Activated CD4-positive, alpha-beta T cell treated with anti-CD3 and anti-CD28 coated beads, Interleukin-2, Interleukin-4, amounts not matched to agents 100 ng/mL and 50 ng/mL, durations not matched to agents 16 hours and 8 hours (primary cell): ENCODE data around the gene PGAP6.
A peak's percentile ranks its signal among the peaks of the same experiment; 100 is the strongest.

Experiments
- DNase-seq: peaks from one replicate; pipeline ENCODE4 v3.0.0-alpha.2; 2020; ENCODE audit warnings: low spot score

PGAP6 gene

GRCh38 chr16:330741-331140 lies 51.0 kb downstream of the PGAP6 start:
- DNase-seq = no peak

GRCh38 chr16:325375-326145 lies 56.2 kb downstream of the PGAP6 start:
- no peak for DNase-seq

- peak; percentile 22 for DNase-seq
These were observed 57.1 kb downstream of the PGAP6 start for GRCh38 chr16:324451-325334.

- DNase-seq = no peak
These were observed 57.7 kb downstream of the PGAP6 start for GRCh38 chr16:324201-324450.

- DNase-seq = no peak
These were observed 59.2 kb downstream of the PGAP6 start for GRCh38 chr16:322476-323143.

- DNase-seq = no peak
These were observed 60.2 kb downstream of the PGAP6 start for GRCh38 chr16:321532-321931.
